Jurkat, Clone E6-1 (cell line): ENCODE data around the gene CREB3L1. TPM values are rescaled to one million over a fixed set of nuclear protein-coding genes. Genes with fewer than 3 reads are reported as not detected.

Experiments
- DNase-seq: peaks from one replicate; pipeline ENCODE4 v3.0.0-alpha.2; 2011; ENCODE audit warnings: low read depth, low spot score
- H3K4me3 ChIP-seq: 2 replicates; pipeline ENCODE4 v1.5.1; 2011; ENCODE audit warnings: mild to moderate bottlenecking, low read length, control low read depth, moderate library complexity
- polyA plus RNA-seq: library from polyadenylated mRNA; unstranded; fragments of >200 nt; gene quantifications from one replicate; pipeline ENCODE4 v1.2.1, GENCODE V29; 2012; ENCODE audit warnings: missing spikeins; ENCODE audit not compliant: insufficient read length, insufficient read depth

The CREB3L1 gene, protein sequence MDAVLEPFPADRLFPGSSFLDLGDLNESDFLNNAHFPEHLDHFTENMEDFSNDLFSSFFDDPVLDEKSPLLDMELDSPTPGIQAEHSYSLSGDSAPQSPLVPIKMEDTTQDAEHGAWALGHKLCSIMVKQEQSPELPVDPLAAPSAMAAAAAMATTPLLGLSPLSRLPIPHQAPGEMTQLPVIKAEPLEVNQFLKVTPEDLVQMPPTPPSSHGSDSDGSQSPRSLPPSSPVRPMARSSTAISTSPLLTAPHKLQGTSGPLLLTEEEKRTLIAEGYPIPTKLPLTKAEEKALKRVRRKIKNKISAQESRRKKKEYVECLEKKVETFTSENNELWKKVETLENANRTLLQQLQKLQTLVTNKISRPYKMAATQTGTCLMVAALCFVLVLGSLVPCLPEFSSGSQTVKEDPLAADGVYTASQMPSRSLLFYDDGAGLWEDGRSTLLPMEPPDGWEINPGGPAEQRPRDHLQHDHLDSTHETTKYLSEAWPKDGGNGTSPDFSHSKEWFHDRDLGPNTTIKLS
- polyA plus RNA-seq, result 1.3 TPM

DNA sequence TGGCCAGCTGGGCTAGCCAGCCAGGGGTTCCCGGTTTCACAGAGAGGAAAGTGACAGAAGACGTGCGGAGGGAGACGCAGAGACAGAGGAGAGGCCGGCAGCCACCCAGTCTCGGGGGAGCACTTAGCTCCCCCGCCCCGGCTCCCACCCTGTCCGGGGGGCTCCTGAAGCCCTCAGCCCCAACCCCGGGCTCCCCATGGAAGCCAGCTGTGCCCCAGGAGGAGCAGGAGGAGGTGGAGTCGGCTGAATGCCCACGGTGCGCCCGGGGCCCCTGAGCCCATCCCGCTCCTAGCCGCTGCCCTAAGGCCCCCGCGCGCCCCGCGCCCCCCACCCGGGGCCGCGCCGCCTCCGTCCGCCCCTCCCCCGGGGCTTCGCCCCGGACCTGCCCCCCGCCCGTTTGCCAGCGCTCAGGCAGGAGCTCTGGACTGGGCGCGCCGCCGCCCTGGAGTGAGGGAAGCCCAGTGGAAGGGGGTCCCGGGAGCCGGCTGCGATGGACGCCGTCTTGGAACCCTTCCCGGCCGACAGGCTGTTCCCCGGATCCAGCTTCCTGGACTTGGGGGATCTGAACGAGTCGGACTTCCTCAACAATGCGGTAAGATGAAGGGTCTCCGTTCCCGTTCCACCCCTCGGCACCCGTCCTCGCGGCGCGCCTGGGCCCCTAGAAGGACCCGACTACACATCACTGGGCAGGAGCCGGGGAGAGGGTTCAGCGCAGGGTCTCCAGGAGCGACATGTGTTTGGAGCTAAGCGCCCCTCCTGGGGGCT is at the start of gene CREB3L1:
Gene CREB3L1, plus strand, starts transcription at position 41 of the 765 bp plus-strand sequence. Its CDS starts 450 bp downstream, at position 491.
- DNase-seq, result no peak
- H3K4me3 ChIP-seq, result peak within 1 kb of the TSS; percentile 32

DNA sequence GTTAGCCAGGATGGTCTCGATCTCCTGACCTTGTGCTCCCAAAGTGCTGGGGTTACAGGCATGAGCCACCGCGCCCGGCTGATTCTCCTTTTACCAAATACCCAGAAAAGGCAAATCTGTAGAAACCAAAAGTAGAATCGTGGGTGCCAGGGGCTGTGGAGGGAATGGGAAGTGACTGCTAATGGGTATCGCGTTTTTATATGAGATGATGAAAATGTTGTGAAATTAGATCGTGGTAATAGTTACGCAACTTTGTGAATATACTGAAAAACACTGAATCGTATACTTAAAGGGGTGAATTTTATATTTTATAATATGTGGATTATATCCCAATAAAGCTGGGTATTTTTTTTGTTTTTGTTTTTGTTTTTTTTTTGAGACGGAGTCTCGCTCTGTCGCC is 48.2 kb upstream of the CREB3L1 start:
- no peak for DNase-seq
- no peak overlapping the region for H3K4me3 ChIP-seq

DNA sequence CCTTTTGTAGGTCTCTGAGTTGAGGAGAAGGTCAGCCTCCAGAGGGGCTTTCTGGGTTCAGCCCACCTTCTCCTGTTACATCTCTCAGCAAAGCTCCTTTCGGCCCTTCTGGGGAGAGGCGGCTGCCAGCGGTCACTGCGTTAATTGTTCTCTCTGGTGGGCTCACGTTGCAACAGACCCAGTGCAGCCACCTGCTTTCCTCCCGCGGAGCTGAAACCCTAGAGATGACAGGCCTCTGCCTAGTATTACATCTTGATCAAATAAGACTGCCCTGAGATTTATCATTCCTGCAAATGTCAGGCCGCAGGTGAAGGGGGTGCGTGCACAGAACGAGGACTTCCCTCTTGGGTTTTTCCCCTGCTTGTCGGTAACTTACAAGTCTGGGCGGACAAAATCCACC is 43.2 kb upstream of the CREB3L1 start:
- no peak for DNase-seq
- H3K4me3 ChIP-seq, result no peak overlapping the region

DNA sequence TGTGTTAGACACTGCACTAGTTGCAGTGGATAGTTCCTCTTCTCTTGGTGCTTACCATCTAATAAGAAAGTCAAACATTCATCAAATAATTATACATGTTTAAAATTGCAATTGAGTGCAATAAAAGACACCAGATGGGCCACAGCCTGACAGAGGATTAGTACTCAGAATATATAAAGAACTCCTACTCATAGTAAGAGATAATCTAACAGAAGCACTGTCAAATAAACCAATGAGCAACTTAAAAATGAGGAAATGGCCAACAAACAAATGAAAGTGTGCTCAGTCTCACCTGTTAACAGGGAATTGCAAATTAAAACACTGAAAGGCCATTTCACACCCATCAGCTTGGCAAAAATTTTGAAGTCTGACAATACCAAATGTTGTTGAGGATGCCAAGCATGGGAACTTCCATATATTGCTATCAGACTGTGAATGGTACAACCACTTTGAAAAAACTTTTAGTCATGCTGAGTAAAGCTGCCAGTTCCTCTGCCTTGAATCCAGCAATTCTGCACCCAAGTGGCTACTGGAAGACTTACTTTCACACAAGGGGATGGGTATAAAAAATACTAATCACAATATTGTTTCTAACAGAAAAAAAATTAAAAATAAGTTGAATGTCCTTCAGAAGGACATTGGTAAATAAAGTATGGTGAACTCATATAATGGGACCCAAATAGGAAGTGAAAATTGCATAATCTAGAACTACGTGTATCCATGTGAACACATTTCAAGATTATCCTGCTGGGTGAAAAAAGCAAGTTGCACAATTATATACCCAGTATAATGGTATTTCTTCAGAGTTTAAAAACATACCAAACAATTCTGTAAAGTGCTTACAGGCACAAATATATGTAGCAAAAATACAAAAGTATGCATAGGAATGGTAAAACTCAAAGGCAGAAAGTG is 41.4 kb upstream of the CREB3L1 start:
- no peak for DNase-seq
- H3K4me3 ChIP-seq, result no peak overlapping the region

DNA sequence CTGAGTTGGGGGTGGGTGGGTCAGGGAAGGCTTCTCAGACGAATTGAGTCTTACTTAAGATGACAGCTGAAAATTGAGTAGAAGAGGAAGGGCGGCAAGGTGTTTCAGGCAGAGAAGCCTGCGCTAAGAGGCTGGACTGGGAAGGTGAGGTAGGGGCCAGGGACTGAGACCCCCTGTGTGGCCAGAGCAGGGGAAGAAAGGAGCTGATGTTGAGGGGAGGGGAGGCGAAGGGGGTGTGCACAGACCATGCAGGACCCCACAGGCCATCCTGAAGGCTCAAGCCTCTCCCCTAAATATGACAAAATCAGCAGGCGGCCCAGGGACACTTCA is 40.6 kb upstream of the CREB3L1 start:
- no peak for DNase-seq
- no peak overlapping the region for H3K4me3 ChIP-seq

DNA sequence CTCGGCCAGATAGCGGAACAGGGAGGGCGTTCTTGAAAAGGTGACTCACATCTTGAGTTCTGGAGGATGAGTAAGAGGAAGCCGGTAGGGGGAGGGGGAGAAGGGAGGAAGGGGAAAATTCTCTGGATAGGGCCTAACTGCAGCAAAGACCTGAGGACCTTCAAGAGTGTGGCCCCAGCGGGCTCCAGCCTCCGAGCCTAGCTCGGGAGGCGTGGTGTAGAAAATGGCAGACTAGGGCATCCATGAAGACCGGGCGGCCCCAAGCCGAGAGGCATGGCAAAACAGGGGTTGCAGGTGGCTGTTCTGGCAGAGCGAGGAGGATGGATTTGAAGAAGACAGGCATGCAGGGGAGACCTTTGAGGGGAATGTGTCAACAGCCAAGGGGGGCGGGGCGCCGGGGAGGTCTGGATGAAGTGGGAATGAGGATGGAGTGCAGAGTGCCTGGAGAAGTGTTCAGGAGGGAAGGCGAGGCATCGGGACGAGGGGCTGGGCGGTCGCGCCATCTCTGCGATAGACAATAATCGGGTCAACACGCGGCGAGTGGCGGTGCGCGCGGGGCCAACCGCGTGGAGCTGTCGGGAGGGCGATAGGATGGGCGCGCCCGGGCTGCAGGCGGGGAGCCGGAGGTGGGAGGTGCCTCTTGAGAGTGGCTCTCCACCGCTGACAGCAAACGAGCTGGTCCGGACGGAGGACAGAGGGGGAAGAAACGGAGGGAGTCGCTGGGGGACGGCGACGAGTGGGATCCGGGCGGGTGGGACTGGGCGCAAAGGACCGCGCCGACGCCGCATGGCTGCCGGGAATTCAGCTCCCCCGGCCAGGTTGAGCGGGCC is 40.0 kb upstream of the CREB3L1 start:
- no peak overlapping the region for H3K4me3 ChIP-seq
- DNase-seq, result no peak

DNA sequence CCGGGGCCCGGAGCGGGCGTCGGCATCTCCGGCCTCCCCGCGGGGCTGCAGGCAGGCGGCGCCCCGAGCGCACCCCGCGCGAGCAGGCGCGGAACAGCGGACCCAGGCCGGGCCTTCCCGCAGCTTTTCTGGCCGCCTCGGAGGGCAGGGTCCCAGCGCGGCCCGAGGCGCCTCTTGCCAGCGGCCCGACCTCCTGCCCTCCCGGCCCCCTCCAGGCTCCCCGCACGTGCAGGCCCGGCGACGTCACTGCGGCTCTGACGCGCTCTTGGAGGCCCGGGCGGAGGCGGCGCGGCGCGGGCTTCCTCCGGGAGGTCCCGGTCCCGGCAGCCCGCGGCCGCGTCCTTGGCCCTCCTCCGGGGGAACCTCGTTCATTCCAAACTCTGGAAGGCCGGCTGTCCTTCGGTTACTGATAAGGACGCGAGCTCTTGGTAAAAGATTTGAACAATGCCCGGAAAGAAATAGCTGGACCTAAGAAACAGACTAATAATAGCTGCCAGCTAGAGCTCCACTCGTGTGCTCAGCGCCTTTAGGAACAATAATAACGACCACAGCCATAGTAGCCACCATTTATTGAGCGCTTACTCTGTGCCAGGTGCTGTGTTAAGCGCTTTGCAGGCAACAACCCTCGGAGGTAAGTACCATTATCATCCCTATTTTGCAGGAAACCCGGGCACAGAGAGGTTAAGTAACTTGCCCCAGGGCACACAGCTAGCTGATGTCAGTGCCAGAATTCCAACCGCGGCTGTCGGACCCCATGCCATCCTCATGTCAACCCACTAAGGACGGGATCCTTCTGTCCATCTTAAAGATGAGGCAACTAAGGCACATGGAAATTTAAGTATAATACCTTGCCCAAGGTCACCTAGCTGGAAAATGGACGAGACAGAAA is 39.1 kb upstream of the CREB3L1 start:
- peak overlapping the region; percentile 37 for H3K4me3 ChIP-seq
- no peak for DNase-seq

DNA sequence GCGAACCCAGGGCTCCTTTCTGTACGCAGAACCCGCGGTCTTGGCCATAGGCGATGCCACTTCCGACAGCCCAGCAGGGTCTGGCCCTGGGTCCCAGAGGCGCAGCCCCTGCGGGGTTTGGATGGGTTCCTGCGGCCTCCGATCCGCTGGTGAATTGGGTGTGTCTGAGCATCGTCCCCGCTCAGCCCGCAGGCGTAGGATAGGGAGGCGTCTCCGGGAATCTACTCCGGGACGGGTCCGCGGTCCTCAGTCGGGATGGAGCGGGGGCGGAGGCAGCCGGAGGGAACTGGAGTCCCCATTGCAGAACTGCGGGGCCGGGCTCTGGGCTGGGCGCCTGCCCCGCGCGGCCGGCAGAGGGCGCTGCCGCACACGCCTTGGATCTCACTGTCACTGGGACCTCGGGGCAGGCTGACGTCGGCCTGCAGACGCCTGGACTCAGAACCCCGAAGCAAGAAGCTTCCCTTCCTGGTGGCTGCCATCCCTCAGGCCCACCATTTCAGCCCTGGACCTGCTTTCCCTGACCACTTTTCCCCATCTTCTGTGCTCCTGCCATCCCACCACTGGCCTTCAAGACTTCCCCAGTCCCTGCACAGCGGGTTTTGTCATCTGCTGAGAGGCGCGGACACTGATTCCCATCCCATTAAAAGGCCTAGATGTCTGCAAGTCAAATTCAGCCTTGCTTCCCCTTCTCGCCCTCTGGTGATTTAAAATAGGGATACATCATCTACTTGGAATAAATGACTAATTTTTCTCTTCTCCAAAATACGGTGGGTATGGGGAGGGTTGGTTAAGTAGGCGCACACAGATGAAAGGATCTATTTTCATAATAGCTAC is 38.3 kb upstream of the CREB3L1 start:
- peak overlapping the region; percentile 37 for H3K4me3 ChIP-seq
- DNase-seq, result peak; percentile 44

DNA sequence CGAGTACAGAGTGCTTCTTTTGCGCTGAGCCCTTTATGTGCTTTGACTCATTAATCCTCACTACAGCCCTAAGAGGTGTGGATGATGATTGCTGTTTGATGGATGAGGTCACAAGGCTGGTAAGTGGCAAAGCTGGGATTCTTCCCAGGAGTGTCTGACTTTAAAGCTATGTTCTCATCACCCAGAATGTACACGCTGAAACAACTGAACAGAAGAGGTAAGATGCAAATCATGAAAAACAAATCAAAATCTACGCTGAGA is 37.7 kb upstream of the CREB3L1 start:
- no peak for DNase-seq
- H3K4me3 ChIP-seq, result no peak overlapping the region

DNA sequence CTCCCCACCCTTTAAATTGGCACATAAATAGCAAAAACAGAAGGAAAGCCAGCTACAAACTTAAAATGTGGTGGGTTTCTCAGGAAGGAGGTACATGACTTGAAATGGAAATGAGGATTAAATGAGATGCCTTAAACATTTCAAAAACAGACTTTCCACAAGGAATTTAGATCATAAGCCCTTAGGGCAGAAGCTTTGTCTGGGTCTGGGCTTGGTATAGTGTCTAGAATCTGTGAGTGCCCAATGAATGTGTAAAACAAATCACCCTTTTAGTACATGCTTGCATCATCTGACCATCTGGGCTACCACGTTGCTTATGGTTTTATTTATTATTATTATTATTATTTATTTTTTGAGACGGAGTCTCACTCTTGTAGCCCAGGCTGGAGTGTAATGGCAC is 37.1 kb upstream of the CREB3L1 start:
- no peak overlapping the region for H3K4me3 ChIP-seq
- DNase-seq, result no peak

DNA sequence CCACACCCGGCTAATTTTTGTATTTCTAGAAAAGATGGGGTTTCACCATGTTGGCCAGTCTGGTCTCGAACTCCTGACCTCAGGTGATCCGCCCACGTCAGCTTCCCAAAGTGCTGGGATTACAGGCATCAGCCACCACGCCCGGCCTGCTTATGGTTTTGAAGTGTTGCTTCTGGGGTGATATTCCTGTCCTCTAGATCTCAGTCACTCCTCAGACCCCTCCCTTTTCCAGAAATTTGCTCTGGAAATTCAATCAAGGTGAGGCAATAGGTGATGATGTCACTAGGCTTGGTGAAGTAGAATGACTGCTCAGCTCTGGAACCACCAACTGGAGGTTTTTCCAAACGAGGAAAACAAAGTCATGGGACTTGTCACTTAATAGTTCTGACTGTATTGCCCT is 36.6 kb upstream of the CREB3L1 start:
- no peak for DNase-seq

DNA sequence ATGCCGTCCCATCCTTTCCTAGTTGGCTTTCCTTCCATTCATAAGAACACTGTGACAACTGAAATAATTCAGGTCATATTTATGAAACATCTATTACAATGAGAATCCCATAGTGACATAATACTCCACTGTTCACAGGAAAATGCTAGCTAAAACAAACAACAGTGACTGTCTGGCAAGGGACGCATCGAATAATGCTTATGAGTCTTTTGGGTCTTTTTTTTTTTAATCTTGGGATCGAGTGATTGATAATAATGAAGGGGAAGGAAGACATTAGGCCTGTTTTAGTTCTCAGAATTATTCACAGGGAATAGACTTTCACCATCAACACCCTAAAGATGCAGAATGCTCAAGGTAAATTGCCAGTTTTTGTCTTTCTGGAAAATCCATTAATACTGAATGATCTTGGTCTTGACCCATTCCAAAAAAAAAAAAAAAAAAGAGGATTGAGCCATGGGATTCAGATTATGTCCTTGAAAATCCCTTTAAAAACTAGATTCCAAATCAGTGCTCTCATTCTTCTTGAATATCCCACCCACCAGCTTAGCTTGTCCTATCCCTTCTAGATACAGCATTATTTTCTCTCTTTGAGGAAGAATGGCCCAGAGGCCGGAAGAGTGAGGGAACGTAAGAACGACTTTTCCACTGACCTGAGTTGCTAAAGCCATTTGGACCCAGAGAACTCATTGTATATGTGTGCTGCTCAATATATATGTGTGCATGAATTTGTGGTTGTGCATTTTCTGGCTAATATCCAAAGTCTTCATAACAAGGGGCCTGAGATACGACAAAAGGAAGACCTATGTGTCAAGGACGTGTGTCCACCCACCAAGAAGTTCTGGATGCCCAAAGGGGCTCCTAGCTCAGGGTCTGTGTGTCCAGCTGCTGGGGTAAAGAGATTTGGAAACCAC is 35.2 kb upstream of the CREB3L1 start:
- no peak for DNase-seq
- peak overlapping the region; percentile 84 for H3K4me3 ChIP-seq

More for the DNA sequence above, 36.6 kb upstream of the CREB3L1 start:
- H3K4me3 ChIP-seq, result no peak overlapping the region

DNA sequence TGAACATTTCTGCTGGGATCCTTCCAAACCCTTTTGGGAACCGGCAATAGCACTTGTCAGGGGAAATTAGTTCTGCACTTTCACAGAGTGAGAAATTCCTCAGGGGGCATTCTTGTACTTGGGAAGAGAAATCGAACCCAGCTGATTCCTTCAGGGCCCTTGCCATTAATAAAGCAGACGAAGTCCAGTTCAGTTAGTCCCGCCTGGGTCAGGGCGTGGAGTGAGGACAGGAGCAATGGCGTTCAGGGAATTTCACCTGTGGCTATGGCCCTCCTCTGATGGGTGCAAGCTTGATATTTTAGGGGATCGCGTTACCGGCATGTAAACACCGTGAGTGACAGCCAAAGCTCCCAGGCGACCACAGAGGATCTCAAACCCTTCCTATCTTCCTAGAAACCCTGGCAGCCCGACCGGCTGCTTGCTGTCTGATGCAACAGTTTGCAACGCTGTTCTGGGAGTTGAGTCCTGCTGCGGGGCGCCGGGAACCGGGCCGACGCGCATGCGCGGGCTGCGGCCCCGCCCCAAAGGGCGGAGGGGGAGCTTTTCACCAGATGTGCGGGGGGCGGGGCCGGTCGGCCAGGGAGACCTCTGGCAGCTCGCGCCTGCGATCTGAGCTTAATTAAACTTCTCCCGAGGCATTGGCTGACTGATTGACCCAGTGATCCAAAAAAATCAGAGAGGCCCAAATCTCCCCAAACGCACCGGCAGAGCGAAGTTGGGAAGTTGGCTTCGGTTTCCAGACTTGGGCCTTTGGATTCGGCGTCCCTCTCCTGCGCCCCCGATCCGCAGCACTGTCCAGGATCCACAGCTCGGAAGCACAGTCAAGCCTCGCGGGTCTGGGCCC is 34.3 kb upstream of the CREB3L1 start:
- DNase-seq, result peak; percentile 84
- H3K4me3 ChIP-seq, result peak overlapping the region; percentile 84

DNA sequence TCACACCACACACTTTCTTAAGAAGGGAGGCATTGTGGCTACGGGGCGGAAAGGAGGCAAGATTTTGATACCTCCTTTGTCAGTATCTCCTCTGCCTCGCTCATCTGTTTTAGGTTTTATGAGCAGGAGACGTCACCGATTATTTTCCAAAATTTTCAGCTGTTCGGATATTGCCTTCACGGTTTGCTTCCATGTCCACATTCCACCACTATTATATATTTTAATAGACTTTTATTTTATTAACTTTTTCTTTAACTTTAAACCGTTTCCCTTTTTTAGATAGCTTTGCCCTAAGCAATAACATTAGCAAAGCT is 33.7 kb upstream of the CREB3L1 start:
- peak overlapping the region; percentile 84 for H3K4me3 ChIP-seq
- no peak for DNase-seq

DNA sequence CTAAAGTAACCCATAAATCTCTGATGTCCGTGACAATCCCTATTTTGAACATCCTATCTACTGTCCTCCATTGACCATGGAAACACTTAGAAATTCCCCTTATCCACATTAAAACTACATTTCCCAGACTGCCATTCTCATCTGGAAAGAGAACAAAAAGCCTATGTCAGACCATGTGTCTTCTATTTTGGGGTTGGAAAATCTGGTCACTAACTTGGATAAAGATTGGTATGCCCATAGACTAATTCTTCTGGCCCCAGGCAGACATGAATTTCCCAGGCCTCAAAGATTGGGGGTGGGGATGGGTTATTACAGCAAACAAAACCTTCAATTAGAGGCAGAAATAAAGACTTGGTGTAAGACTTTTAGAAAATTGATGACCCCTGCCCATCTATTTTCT is 30.9 kb upstream of the CREB3L1 start:
- DNase-seq, result no peak
- no peak overlapping the region for H3K4me3 ChIP-seq
